ENCODE data around the gene PLEKHG2. TPM values are rescaled to one million over a fixed set of nuclear protein-coding genes. Genes with fewer than 3 reads are reported as not detected.

PLEKHG2 gene
- total and polyA plus RNA-seq, 3 donors from 2014 or later = 22.6 to 32.8 (median 29.2) TPM

DNA sequence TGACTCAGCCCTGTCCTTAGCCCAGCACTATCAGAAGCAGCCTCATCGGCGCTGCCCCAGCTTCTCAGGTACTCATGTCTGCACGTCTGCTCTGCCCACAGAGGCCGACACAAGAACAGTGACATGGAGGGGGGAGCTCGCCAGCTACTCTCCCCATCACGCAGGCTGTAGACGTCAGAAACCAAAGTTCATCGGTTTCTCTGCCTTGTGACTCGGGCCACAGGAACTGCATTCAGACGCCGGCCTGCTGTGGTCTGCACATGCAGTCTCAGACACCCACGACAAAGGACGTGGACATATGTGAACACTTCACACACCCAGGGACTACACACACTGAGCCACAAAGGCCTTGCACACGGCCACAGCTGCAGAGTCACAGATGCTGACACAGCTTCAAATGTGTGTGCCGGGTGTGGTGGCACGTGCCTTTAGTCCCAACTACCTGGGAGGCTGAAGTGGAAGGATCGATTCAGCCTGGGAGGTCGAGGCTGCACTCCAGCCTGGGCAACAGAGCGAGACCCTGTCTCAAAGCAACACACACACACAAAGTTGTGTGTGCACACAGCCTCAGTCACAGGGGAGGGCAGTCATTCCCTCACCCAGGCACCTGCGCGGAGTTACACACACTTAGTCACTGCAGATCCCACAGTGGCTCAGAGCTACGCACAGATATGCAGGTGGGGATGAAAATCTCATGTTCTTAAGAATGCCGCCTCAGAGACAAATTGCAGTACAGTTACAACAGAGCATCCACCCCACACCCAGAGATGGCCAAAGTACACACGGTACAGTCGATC, 10.7 kb upstream of the PLEKHG2 start:
- Histone ChIP-seq H3K36me3 (ENCODE audit: low read depth, missing control alignments) (no peaks in the 10 kb centered on the region), H3K27ac (peak overlapping the region; percentile 95 to 97), H3K4me1 (peaks cover 46% of the 10 kb centered on the region), H3K9me3 (no peaks in the 10 kb centered on the region), H3K27me3 (no peaks in the 10 kb centered on the region), H3K4me3 (no peak overlapping the region)
- WGBS, 2 donors = 46 to 57% methylated on average over 6 to 23 of the region's 25 CpGs
- TF ChIP-seq, protein P1, sequence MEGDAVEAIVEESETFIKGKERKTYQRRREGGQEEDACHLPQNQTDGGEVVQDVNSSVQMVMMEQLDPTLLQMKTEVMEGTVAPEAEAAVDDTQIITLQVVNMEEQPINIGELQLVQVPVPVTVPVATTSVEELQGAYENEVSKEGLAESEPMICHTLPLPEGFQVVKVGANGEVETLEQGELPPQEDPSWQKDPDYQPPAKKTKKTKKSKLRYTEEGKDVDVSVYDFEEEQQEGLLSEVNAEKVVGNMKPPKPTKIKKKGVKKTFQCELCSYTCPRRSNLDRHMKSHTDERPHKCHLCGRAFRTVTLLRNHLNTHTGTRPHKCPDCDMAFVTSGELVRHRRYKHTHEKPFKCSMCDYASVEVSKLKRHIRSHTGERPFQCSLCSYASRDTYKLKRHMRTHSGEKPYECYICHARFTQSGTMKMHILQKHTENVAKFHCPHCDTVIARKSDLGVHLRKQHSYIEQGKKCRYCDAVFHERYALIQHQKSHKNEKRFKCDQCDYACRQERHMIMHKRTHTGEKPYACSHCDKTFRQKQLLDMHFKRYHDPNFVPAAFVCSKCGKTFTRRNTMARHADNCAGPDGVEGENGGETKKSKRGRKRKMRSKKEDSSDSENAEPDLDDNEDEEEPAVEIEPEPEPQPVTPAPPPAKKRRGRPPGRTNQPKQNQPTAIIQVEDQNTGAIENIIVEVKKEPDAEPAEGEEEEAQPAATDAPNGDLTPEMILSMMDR (IDR thresholded peaks at IDR 0.05) = no peak
- TF ChIP-seq POLR2A (IDR thresholded peaks at IDR 0.05) = no peak
- intact Hi-C loops (cut with DNase I; ENCODE audit: low total_unique reads) = no loop called here
- peak; percentile 67 for DNase-seq

DNA sequence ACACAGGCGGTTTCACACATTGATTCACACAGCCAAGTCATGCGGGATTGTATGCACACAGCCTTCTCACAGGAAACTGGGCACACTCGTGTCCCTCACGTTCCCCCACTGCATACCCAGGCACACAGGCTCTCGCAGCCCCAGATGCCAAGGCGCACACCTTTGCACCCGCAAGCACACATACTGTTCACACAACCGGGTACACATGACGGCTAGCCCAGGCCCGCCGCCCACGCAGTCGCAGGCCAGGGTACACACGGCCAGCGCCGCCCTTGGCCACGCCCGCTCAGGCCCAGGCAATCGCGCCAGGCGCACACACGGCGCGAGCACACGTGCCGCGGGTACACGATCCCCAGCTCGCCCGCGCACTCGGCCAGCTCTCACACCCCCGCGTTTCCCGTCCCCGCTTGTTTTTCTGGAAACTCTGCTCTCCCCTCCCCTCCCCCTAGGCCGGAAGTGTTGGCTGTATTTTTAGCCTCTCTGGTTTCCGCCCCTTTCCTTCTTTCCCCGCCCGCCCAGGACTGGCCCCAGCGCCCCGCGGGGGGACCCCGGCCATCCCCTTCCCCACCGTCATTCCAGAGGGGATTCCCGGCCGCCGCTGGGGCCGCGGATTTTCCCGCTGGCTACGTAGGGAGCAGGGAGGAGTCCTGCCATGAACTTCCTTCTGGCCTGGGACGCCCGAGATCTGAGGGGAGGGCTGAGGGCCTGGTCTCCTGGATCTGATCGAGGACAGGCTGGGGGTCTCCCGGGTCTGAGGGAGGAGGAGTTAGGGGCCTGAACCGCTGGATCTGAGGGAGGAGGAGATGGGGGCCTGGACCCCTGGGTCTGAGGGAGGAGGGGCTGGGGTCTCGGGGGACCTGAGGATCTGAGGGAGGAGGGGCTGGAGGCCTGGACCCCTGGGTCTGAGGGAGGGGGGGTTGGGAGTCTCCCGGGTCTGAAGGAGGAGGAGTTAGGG, 9.8 kb upstream of the PLEKHG2 start:
- H3K4me1 ChIP-seq = peaks cover 43% of the 10 kb centered on the region
- H3K27ac ChIP-seq = peak overlapping the region; percentile 95 to 97
- no peaks in the 10 kb centered on the region for H3K27me3 ChIP-seq
- H3K36me3 ChIP-seq (ENCODE audit: low read depth, missing control alignments) = no peaks in the 10 kb centered on the region
- H3K9me3 ChIP-seq = no peaks in the 10 kb centered on the region
- H3K4me3 ChIP-seq = peak overlapping the region; percentile 54 to 62
- intact Hi-C loops (cut with DNase I; ENCODE audit: low total_unique reads) = no loop called here
- WGBS, 2 donors = 1% methylated on average over 48 to 59 of the region's 59 CpGs
- DNase-seq = peak; percentile 93
- TF ChIP-seq POLR2A (IDR thresholded peaks at IDR 0.05) = peak; percentile 16
- TF ChIP-seq, protein P1 (IDR thresholded peaks at IDR 0.05) = no peak

DNA sequence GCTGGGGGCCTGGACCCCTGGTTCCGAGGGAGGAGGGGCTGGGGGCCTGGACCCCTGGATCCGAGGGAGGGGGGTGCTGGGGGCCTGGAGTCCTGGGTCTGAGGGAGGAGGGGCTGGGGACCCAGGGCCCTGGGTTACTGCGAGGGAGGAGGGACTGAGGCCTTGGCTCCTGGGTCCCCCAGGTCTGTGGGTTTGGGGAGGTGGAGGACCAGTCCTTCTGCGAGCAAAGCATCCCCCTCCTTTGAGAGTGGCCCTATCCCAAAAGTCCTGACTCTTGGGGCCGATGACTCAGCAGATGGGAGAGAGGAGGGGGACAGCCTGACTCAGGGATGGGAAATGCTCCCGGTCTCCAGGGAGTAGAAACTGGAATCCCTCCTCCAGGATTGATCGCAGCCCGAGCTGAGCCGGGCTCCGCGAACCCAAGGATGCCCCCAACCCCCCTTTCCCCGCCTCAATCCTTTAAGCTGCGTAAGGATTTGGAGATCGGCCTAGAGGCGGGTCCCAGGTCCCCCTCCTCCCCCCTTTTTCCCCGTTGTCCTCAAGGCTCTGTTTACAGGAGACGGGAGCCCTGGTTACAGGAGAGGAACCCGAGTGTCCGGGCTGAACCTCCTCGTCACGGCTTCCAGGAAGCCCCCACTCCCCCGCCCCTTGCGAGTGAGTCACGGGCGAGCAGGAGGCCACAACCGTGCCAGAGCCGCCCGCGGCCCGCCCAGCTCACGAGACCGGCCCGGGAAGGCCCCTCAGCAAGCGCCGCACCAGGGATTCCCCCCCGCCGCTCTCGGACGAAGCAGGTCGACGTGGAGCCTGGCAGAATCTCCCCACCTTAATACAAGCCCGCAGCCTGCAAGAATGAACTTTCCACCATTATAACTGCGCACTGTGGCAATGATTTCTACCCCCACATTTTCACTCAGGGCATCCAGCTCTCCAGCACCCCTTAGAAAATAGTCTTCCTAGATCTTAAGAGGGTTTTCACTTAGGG, 8.8 kb upstream of the PLEKHG2 start:
- H3K27ac ChIP-seq = peak overlapping the region; percentile 95 to 97
- DNase-seq = peak; percentile 95
- H3K9me3 ChIP-seq = no peaks in the 10 kb centered on the region
- no peaks in the 10 kb centered on the region for H3K36me3 ChIP-seq (ENCODE audit: low read depth, missing control alignments)
- TF ChIP-seq, protein P1 (IDR thresholded peaks at IDR 0.05) = no peak
- peak; percentile 12 for TF ChIP-seq POLR2A (IDR thresholded peaks at IDR 0.05)
- no peaks in the 10 kb centered on the region for H3K27me3 ChIP-seq
- H3K4me3 ChIP-seq = peak overlapping the region; percentile 54 to 62
- peaks cover 33% of the 10 kb centered on the region for H3K4me1 ChIP-seq
- 0 to 1% methylated on average over 25 to 42 of the region's 43 CpGs for WGBS, 2 donors
- intact Hi-C loops (cut with DNase I; ENCODE audit: low total_unique reads) = no loop called here

DNA sequence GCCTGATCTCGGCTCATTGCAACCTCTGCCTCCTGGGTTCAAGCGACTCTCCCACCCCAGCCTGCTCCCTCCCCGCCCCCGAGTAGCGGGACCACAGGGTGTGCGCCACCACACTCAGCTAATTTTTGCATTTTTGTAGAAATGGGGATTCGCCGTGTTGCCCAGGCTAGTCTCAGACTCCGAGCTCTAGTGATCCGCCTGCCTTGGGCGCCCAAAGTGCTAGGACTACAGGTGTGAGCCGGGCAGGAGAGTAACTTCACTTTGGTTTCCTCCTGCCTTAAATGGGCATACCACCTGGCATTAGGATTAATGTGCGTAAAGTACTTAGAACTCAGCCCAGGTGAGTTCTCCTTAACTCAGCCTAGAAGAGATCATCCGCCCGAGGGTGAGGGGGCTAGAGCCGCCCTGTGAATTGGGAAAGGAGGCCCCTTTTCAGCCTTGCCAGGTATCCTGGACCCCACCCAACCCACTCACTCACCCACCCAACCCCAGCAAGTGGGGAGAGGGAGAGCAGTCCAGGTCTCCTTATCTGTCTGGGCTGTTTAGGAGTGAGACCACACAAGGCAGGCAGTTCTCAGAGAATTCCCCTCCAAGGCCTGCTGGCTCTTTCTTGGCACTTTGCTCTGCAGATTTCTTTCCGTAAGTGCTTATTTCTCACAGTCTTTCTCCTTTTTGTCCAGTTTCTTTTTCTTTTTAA, 7.1 kb upstream of the PLEKHG2 start:
- intact Hi-C loops (cut with DNase I; ENCODE audit: low total_unique reads) = no loop called here
- WGBS, 2 donors = 77 to 86% methylated on average over 17 of the region's 17 CpGs
- peaks cover 36% of the 10 kb centered on the region for H3K4me1 ChIP-seq

More for the DNA sequence above, 7.1 kb upstream of the PLEKHG2 start:
- H3K4me3 ChIP-seq = no peak overlapping the region
- peak overlapping the region; percentile 89 to 95 for H3K27ac ChIP-seq
- no peaks in the 10 kb centered on the region for H3K36me3 ChIP-seq (ENCODE audit: low read depth, missing control alignments)
- TF ChIP-seq POLR2A (IDR thresholded peaks at IDR 0.05) = no peak
- TF ChIP-seq, protein P1 (IDR thresholded peaks at IDR 0.05) = no peak
- DNase-seq = no peak
- no peaks in the 10 kb centered on the region for H3K9me3 ChIP-seq
- no peaks in the 10 kb centered on the region for H3K27me3 ChIP-seq
